Pancreas (tissue), 10 donors: ENCODE results near the gene OCA2. TPM values are rescaled to one million over a fixed set of nuclear protein-coding genes. Genes with fewer than 3 reads are reported as not detected.

Experiments used
- ATAC-seq, 4 donors: fragments of 200-7000 bp; cut with Tn5 transposase; one replicate each; pipeline versions ENCODE4 v1.8.0 to v1.9.1; 2020; ENCODE audit warnings: mild to moderate bottlenecking in 4 of 4, moderate library complexity in 4 of 4
- DNase-seq, 6 donors: peaks; one replicate each; pipeline ENCODE4 v3.0.0-alpha.2; 2020
- FAIRE-seq: peaks from 2 replicates; lab custom pipeline; 2012; peaks lifted over from hg19 to GRCh38; lab: Jason Lieb, UNC
- H3K27ac ChIP-seq, 4 donors: fragments of 200-600 bp; sonication (generic); 1 replicate in 3 of 4; 2 replicates in 1 of 4; pipeline versions ENCODE4 v1.5.0 to v1.8.0; 2020
- H3K27me3 ChIP-seq, 4 donors: fragments of 200-600 bp; one replicate each; pipeline ENCODE4 v1.8.0; 2021
- H3K36me3 ChIP-seq, 3 donors: fragments of 200-600 bp; sonication (generic) in 1 of 3; one replicate each; pipeline versions ENCODE4 v1.5.0 to v1.8.0; 2020 to 2021
- H3K4me1 ChIP-seq, 3 donors: fragments of 200-600 bp; one replicate each; pipeline ENCODE4 v1.8.0; 2021
- H3K4me3 ChIP-seq, 4 donors: fragments of 200-600 bp; sonication (generic) in 2 of 4; one replicate each; pipeline versions ENCODE4 v1.5.0 to v1.8.0; 2020 to 2021
- H3K9me3 ChIP-seq, 4 donors: fragments of 200-600 bp; one replicate each; pipeline ENCODE4 v1.8.0; 2021
- CTCF ChIP-seq, 4 donors: fragments of 200-600 bp; sonication (generic) in 3 of 4; IDR thresholded peaks; one replicate each; pipeline versions ENCODE4 v1.5.0 to v1.8.0; 2021; ENCODE audit warnings: antibody characterized with exemption in 4 of 4
- WGBS, 2 donors: extraction: QIAGEN DNeasy Blood & Tissue Kit; methylation state at CpG; one replicate each; pipeline ENCODE4 v1.1.7; 2013; 5-methylcytosine and 5-hydroxymethylcytosine counted together
- intact Hi-C, 3 donors: fragments of 100-400 bp; cut with DNase I; formaldehyde crosslinking; loops; one replicate each; pipeline versions ENCODE4 v1.11.1 to v1.14.2; 2022
- polyA plus RNA-seq, 2 donors: library from polyadenylated mRNA; stranded (reverse); fragments of 200-250 nt; gene quantifications; one replicate each; pipeline ENCODE4 v1.2.3, GENCODE V29; 2013
- total RNA-seq, 6 donors: library from RNA; stranded (reverse); fragmentation: NEBNext Ultra II Directional in 4 of 6; extraction: Animal tissue kit (Norgen Biotek cat#: 25700) in 4 of 6; gene quantifications; one replicate each; pipeline versions ENCODE4 v1.2.1 to v1.2.4, GENCODE V29; 2021 to 2023
- donor health status: healthy with polysubstance abuse.
- donor health status: DM: no; HTN: no; CAD: no; lungs with moderate emphysema.
- donor health status: DM: no; HTN: no; CAD: no.
- donor health status: control.
- donor health status: control.
- donor health status: Bipolar disorder and iron deficiency.
- donor health status: DM: yes; HTN: yes; CAD: no.
- donor health status: DM: no; HTN: no; CAD: no.
- donor health status: DM: no; HTN: no; CAD: no.
- donor health status: DM: yes; HTN: yes; CAD: no.

Gene OCA2
- total and polyA plus RNA-seq, 8 donors = 0.12 to 0.31 (median 0.18) TPM; not detected in 4

DNA sequence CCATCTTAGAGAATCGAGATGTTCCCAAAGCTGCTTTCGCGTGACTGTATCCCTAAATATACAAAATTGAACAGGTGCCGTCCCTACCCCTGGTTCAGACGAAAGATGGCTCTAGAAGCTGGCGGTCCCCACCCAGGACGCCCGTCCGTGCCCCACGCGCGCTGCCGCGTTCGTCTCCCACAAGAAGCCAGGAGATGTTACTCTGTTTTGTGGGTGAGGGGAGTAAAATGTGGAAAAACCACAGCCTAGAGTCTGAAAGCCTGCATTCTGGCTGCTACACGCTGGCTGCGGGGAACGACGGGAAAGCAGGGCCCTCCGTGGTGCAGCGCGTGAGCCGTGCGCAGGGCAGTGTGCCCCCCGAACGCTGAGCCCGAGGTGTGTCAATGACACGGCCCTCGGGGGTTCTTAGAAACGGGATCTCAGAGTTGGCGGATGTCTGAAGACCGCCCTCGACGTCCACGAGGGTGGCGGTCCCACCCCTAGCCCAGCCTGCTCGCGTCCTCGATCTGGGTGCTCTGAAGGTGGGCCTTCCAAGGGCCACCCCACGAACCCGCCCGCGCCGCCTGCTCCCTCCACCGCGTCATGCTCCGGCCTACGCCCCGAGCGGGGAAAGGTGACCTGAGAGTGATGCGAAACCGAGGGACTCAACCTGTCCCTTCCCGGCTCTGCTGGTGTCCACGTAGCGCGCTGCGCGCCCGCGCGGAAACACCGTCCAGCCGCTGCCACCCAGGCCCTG lies 95.6 kb downstream of the OCA2 start:
- H3K27me3 ChIP-seq = no peaks in the 10 kb centered on the region
- no peak overlapping the region for H3K4me3 ChIP-seq
- WGBS, 2 donors = 87 to 94% methylated on average over 60 to 63 of the region's 63 CpGs
- H3K9me3 ChIP-seq = no peaks in the 10 kb centered on the region
- intact Hi-C loops = no loop called here
- ATAC-seq (no peak), FAIRE-seq (no peak), DNase-seq (no peak)
- H3K4me1 ChIP-seq = no peaks in the 10 kb centered on the region
- no peak for TF ChIP-seq CTCF (IDR thresholded peaks at IDR 0.05)
- H3K36me3 ChIP-seq = no peaks in the 10 kb centered on the region
- H3K27ac ChIP-seq = no peak overlapping the region

DNA sequence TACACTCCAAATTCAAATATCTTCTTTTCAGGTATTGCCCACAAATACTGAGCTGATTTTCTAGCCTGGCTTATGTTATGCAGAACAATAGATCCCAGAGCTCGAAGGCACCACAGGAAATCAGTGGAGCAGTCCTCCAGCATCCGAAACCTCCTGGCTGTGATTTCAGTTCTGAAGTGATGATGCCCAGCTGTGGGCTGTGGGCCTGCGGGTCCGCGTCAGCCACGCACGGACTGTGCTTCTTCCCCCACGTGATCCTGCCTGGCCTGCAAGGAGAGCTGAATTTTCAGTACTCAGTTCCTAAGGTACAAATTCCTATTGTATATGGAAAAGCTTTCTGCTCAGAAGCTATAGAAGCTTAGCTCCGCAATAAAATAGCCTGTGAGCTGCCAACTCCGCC lies 96.2 kb downstream of the OCA2 start:
- no peak overlapping the region for H3K27ac ChIP-seq
- TF ChIP-seq CTCF (IDR thresholded peaks at IDR 0.05) = no peak
- H3K27me3 ChIP-seq = no peaks in the 10 kb centered on the region
- H3K4me3 ChIP-seq = no peak overlapping the region
- FAIRE-seq (no peak), DNase-seq (no peak), ATAC-seq (no peak)
- no peaks in the 10 kb centered on the region for H3K9me3 ChIP-seq
- 83 to 91% methylated on average over 10 of the region's 10 CpGs for WGBS, 2 donors
- no peaks in the 10 kb centered on the region for H3K36me3 ChIP-seq
- H3K4me1 ChIP-seq = no peaks in the 10 kb centered on the region
- intact Hi-C loops = no loop called here

DNA sequence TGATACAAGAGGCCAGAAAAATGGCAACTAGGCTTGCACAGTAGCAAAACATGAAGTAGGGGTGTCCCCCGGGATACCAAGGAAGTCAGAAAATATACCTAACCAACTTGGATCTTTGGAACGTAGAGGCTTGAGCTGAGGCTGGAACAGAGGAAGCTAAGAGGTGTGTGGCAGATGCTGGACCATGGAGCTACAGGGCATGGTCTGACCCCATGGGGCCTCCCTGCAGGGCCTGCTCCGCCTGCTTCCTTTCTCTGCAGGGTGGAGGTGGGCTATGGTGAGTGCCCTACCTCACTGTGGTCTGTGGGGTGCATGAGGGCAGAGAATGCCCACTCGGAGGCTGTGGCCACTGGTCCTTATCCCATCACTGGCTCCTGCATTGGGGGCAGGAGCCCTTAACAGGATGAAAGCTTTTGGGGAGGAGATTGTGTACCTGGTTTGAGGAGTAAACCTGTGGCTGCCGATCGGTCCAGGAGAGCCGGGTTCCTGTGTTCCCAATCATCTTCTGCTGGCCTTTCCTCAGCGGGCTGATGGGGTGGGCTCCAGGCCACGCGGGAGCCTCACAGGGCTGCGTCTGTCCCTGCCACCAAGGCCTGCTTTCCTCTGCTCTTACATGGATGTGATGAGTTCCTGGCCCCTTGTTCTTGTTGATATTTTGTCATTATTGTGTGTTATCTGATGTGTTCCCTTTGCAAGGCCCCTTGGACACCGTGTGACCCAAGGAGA lies 96.8 kb downstream of the OCA2 start:
- intact Hi-C loops = no loop called here
- no peaks in the 10 kb centered on the region for H3K36me3 ChIP-seq
- WGBS, 2 donors = 64 to 75% methylated on average over 12 of the region's 12 CpGs
- no peak for FAIRE-seq
- no peak for DNase-seq
- no peaks in the 10 kb centered on the region for H3K4me1 ChIP-seq
- no peaks in the 10 kb centered on the region for H3K27me3 ChIP-seq
- H3K9me3 ChIP-seq = no peaks in the 10 kb centered on the region
- no peak for ATAC-seq
- no peak for TF ChIP-seq CTCF (IDR thresholded peaks at IDR 0.05)
- no peak overlapping the region for H3K27ac ChIP-seq
- H3K4me3 ChIP-seq = no peak overlapping the region

- DNase-seq (no peak), ATAC-seq (no peak), FAIRE-seq (no peak)
- intact Hi-C loops = no loop called here
- Histone ChIP-seq H3K36me3 (no peaks in the 10 kb centered on the region), H3K27ac (no peak overlapping the region), H3K27me3 (no peaks in the 10 kb centered on the region), H3K9me3 (no peaks in the 10 kb centered on the region), H3K4me1 (no peaks in the 10 kb centered on the region), H3K4me3 (no peak overlapping the region)
- WGBS, 2 donors = 64 to 75% methylated on average over 10 of the region's 10 CpGs
- no peak for TF ChIP-seq CTCF (IDR thresholded peaks at IDR 0.05)
Measured at GRCh38 chr15:28001641-28002040, 97.5 kb downstream of the OCA2 start.
